GM19238 (cell line): Measurements from ENCODE around the gene AXIN1.

Source experiments
- DNase-seq: peaks from one replicate; pipeline ENCODE4 v3.0.0; 2011; ENCODE audit warnings: low spot score; ENCODE audit not compliant: insufficient read length

AXIN1 gene

DNA sequence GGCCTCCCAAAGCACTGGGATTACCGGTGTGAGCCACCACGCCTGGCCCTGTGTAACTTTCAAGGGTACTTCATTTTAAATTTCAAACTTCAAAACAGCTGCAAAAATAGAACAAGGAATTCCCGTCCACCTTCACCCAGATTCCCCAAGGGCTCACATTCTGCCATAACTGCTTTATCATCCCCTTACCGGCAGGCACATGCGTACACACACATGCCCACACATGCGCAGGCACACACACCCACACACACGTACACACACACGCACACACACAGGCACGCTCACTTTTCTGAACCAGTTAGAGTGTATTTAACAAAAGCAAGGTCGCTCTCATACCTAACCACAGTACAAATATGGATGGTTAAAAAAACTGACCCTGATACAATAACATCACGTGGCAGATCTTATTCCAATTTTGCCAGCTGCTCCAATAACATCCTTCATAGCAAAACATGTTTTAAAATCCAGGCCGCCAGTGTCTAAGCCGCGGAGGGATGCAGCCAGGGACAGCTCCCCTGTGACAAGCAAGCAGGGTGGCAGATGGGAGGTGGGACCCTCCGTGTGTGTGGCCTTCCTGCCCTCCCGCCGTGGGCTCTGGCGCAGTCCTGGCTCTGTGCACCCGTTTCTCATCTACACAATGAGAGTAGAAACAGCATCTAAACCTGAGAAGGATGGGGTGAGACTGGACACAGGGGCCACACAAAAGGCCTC is 46.5 kb downstream of the AXIN1 start:
- no peak for DNase-seq

GRCh38 chr16:303760-304505 is 48.6 kb downstream of the AXIN1 start:
- no peak for DNase-seq

- DNase-seq = no peak
Observed at GRCh38 chr16:301950-302349, 50.6 kb downstream of the AXIN1 start.

DNA sequence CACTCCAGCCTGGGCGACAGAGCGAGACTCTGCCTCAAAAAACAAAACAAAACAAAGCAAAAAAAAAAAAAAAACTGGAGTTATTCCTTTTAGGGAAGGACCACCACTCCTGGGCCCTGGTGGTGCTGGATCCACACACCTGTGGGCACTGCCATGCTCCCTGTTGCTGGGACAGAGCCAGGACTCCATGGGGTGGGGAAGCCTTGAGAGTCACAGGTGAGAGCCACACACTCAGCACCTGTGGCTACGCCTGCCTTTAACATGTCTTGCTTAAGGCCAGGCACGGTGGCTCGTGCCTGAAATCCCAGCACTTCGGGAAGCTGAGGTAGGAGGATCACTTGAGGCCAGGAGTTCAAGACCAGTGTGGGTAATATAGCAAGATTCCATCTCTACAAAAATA is 51.3 kb downstream of the AXIN1 start:
- DNase-seq = no peak

DNA sequence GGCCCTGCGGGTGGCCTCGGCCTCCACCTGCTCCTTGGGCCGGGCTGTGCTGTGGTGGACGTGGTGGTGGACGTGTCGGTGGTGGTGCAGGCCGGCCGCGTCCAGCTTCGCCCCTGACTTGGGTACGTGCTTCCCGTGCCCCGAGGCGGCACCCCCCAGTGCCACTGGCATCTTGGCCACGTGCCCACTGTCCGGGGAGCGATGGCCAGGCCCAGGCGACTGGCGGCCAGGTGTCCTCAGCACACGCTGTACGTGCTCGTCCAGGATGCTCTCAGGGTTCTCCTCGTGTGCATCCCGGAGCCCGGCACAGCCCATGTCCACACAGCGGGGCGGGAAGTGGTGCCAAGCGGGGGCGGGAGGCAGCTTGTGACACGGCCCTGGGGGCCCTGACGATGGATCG is 54.7 kb downstream of the AXIN1 start:
- no peak for DNase-seq

- no peak for DNase-seq
Observed at GRCh38 chr16:296806-297510, 55.6 kb downstream of the AXIN1 start.

GRCh38 chr16:296276-296675 is 56.2 kb downstream of the AXIN1 start:
- DNase-seq = no peak

DNA sequence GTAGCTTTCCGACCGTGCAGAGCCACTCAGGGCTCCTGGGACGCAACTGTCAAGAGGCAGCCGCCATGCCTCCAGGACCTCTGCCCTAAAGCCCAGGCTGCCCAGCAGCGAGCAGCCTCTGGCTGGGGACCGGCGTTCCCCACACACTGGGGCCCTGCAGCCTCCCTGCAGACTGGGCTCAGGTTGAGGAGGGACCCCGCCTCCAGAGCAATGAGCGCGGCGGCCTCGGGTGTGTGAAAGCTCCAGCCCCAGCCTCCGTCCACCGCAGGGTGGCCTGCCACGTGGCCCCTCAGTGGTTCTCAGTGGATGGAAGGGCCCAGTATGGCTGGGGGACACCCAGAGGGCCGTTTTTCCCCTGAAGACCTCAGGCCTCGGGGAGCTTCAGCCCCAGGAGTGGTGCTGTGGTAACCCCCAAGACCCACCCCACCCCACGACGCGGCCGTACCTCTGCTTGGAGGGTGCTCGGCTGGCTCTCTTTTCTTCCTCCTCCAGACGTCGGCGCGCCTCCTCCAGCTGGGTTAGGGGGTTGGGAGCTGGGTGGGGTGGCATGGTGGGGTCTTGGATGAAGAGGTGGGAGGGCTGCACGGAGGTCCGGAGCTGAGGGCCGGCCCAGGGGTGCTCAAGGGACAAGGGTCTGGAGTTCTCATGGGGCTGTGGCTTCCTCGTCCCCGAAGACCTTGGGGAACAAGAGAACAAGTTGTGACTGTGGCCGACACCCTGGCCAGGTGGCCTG is 59.3 kb downstream of the AXIN1 start:
- no peak for DNase-seq

DNA sequence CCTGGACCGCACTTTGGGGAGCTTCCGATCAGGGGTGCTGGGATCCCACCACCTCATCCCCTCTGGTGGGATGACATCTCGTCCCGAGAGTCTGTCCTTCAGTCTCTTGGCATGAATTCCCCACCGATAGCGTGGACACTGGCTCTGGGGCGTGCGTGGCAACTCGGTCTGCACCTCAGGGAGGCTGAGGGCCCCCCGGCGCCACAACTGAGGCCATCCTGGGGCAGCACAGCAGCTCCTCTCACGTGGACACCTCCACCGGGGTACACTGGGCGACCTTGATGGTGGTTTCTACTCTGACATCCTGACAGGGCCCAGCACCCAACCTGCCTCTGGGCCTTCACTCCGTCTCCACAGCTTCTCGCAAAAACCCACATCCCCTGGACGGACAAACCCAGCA is 61.0 kb downstream of the AXIN1 start:
- no peak for DNase-seq

- DNase-seq = no peak
Observed at GRCh38 chr16:290681-291405, 61.7 kb downstream of the AXIN1 start.

GRCh38 chr16:290015-290680 is 62.4 kb downstream of the AXIN1 start:
- DNase-seq = no peak

GRCh38 chr16:289395-289997 is 63.0 kb downstream of the AXIN1 start:
- DNase-seq = no peak

- DNase-seq = no peak
Observed at GRCh38 chr16:287981-288920, 64.3 kb downstream of the AXIN1 start.

DNA sequence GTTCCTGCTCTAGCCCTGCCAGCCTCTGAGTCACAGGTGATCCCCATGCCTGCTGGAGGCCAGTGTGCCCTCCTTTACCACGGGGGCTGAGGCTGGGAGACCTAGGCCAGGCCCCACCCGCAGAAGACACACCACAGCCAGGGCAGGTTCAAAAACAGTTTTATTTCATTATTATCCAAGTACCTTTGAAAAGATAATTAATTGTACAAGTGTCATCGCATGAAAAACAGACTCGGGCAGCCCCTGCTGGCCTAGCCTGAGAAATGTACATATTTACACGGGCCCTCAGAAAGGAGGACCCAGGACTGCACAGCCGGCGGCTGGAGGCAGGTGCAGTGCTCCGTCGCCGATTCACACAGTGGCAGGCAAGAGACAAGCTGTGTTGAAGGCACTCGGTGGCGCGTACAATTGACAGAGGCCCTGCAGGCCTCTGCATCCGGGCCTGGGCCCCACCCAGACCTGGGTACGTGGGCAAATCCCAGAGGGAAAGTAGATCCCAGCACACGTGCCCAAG is 65.2 kb downstream of the AXIN1 start:
- no peak for DNase-seq

DNA sequence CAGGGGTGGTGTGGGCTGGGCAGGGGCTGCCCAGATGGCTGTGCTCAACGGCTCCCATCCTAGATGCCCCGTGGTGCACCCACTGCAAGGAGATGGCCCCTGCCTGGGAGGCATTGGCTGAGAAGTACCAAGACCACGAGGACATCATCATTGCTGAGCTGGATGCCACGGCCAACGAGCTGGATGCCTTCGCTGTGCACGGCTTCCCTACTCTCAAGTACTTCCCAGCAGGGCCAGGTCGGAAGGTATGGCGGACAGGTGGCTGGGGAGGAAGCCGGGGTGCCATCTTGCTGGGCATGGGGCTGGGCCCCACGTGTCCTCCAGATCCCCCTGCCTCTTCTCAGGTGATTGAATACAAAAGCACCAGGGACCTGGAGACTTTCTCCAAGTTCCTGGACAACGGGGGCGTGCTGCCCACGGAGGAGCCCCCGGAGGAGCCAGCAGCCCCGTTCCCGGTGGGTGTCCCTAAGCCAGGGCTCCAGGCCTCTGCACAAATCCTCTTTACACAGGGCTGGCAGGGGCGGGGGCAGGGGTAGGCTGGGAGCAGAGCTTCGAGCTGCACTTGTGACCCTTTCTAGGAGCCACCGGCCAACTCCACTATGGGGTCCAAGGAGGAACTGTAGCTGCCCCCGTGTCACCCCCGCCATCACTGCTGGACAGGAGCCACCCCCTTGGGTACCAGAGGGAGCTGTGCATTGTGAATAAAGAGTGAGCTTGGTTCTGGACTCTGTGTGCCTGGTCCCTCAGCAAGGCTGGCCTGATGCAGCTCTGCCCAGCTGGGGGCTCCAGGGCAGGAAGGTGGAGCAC is 65.8 kb downstream of the AXIN1 start:
- no peak for DNase-seq

- DNase-seq = no peak
Observed at GRCh38 chr16:285146-286055, 67.1 kb downstream of the AXIN1 start.
